B cell (primary cell): Measurements from ENCODE around the gene SLC35A2. TPM values are rescaled to one million over a fixed set of nuclear protein-coding genes. Genes with fewer than 3 reads are reported as not detected.

ENCODE experiments used
- ATAC-seq: fragments of 200-7000 bp; cut with Tn5 transposase; one replicate; pipeline ENCODE4 v1.10.0; 2021; ENCODE audit warnings: low read depth, mild to moderate bottlenecking, moderate number of reproducible peaks, moderate library complexity
- CTCF ChIA-PET: fragments of 350-600 bp; sonication (Branson Sonifier 250); formaldehyde crosslinking; loops from one replicate; lab custom pipeline; 2021; ENCODE audit warnings: antibody characterized with exemption, inconsistent platforms; lab: Charles Lee
- POLR2A ChIA-PET: fragments of 350-600 bp; sonication (Branson Sonifier 250); formaldehyde crosslinking; loops from one replicate; lab custom pipeline; 2021; ENCODE audit warnings: antibody characterized with exemption; lab: Charles Lee
- DNase-seq: peaks from one replicate; pipeline ENCODE4 v3.0.0; 2013
- H2AFZ ChIP-seq: 2 replicates; pipeline ENCODE4 v1.6.1; 2012; ENCODE audit warnings: mild to moderate bottlenecking, low read depth, low read length; ENCODE audit not compliant: insufficient read depth, poor library complexity, severe bottlenecking
- H3K27ac ChIP-seq, 2 donors: 1 replicate in 1 of 2; 2 replicates in 1 of 2; pipeline ENCODE4 v1.5.1; 2012 to 2013; ENCODE audit warnings: low read length in 2 of 2, mild to moderate bottlenecking in 2 of 2, moderate library complexity in 1 of 2
- H3K27me3 ChIP-seq, 4 experiments: fragments of 200-600 bp in 1 of 4; sonication (generic) in 1 of 4; replicated peaks in 1 of 4; 1 replicate in 2 of 4; 2 replicates in 2 of 4; pipeline versions ENCODE4 v1.6.1 to v1.7.0; 2013 to 2016; ENCODE audit warnings: low read length in 3 of 4, mild to moderate bottlenecking in 2 of 4, mixed read lengths in 1 of 4, moderate library complexity in 1 of 4; ENCODE audit not compliant: insufficient read depth in 4 of 4, control insufficient read depth in 3 of 4; ENCODE audit errors: control extremely low read depth in 1 of 4
- H3K36me3 ChIP-seq, 2 experiments: replicated peaks in 1 of 2; 1 replicate in 1 of 2; 2 replicates in 1 of 2; pipeline versions ENCODE4 v1.6.1 to v1.7.1; 2013; ENCODE audit warnings: low read length in 1 of 2; ENCODE audit not compliant: insufficient read depth in 2 of 2, control insufficient read depth in 1 of 2; ENCODE audit errors: control extremely low read depth in 1 of 2, extremely low read depth in 1 of 2
- H3K4me1 ChIP-seq, 2 donors: fragments of 200-600 bp in 1 of 2; sonication (generic) in 1 of 2; 1 replicate in 1 of 2; 2 replicates in 1 of 2; pipeline versions ENCODE4 v1.5.1 to v1.6.1; 2013 to 2017; ENCODE audit warnings: low read length in 2 of 2; ENCODE audit not compliant: control insufficient read depth in 2 of 2, insufficient read depth in 2 of 2
- H3K4me2 ChIP-seq: replicated peaks from 2 replicates; pipeline ENCODE3; 2012; ENCODE audit warnings: mild to moderate bottlenecking, low read depth, low read length; ENCODE audit not compliant: poor library complexity, severe bottlenecking
- H3K4me3 ChIP-seq, 5 experiments: fragments of 200-600 bp in 1 of 5; sonication (generic) in 1 of 5; 1 replicate in 3 of 5; 2 replicates in 2 of 5; pipeline versions ENCODE4 v1.5.1 to v1.7.0; 2011 to 2016; ENCODE audit warnings: low read length in 4 of 5, mild to moderate bottlenecking in 4 of 5, low read depth in 2 of 5, control low read depth in 1 of 5, moderate library complexity in 1 of 5; ENCODE audit not compliant: insufficient read depth in 1 of 5; ENCODE audit errors: control extremely low read depth in 1 of 5, extremely low read depth in 1 of 5
- H3K79me2 ChIP-seq: fragments of 200-600 bp; sonication (generic); one replicate; pipeline ENCODE4 v1.6.0; 2016; ENCODE audit warnings: low read length; ENCODE audit not compliant: control insufficient read depth, insufficient read depth
- H3K9ac ChIP-seq: fragments of 200-600 bp; sonication (generic); 2 replicates; pipeline ENCODE4 v1.6.1; 2017; ENCODE audit warnings: mild to moderate bottlenecking, low read length, moderate library complexity
- H3K9me3 ChIP-seq, 3 donors: one replicate each; pipeline versions ENCODE4 v1.6.1 to v1.7.1; 2013; ENCODE audit warnings: low read length in 2 of 3; ENCODE audit not compliant: control insufficient read depth in 2 of 3, insufficient read depth in 1 of 3; ENCODE audit errors: control extremely low read depth in 1 of 3
- H4K20me1 ChIP-seq: 2 replicates; pipeline ENCODE4 v1.6.0; 2012; ENCODE audit warnings: mild to moderate bottlenecking, low read length; ENCODE audit not compliant: insufficient read depth, control insufficient read depth, poor library complexity, severe bottlenecking
- H3K27ac Mint-ChIP-seq: one replicate; pipeline ENCODE4 v1.8.0; 2021; ENCODE audit warnings: mixed read lengths
- H3K27me3 Mint-ChIP-seq: one replicate; pipeline ENCODE4 v1.8.0; 2021; ENCODE audit warnings: mixed read lengths
- H3K4me1 Mint-ChIP-seq: one replicate; pipeline ENCODE4 v1.8.0; 2021; ENCODE audit warnings: mixed read lengths
- H3K4me3 Mint-ChIP-seq: one replicate; pipeline ENCODE4 v1.8.0; 2021; ENCODE audit warnings: mixed read lengths
- H3K9me3 Mint-ChIP-seq: one replicate; pipeline ENCODE4 v1.8.0; 2022; ENCODE audit warnings: mixed read lengths; ENCODE audit not compliant: insufficient read depth
- CTCF ChIP-seq: fragments of 200-600 bp; IDR thresholded peaks from one replicate; pipeline ENCODE4 v1.8.0; 2022; ENCODE audit warnings: antibody characterized with exemption, mild to moderate bottlenecking
- EZH2 ChIP-seq: IDR thresholded peaks from 2 replicates; pipeline ENCODE4 v1.6.1; 2012; ENCODE audit warnings: borderline replicate concordance, low read depth, mild to moderate bottlenecking, moderate library complexity, low read length; ENCODE audit not compliant: insufficient read depth, poor library complexity, severe bottlenecking
- WGBS: methylation state at CpG from one replicate; pipeline ENCODE4 v1.1.5; 2013; ENCODE audit warnings: missing lambda C conversion rate; ENCODE audit not compliant: insufficient coverage; 5-methylcytosine and 5-hydroxymethylcytosine counted together
- intact Hi-C: fragments of 100-400 bp; cut with micrococcal nuclease; formaldehyde crosslinking; loops from one replicate; pipeline ENCODE4 v1.10.0; 2022
- polyA plus RNA-seq: library from polyadenylated mRNA; depleted of rRNA; stranded (reverse); fragments of >200 nt; gene quantifications from 2 replicates; pipeline ENCODE4 v1.2.3, GENCODE V29; 2012
- total RNA-seq, 2 donors: library from RNA; stranded (reverse); fragments of 120-200 nt in 1 of 2; gene quantifications; 1 replicate in 1 of 2; 2 replicates in 1 of 2; pipeline versions ENCODE4 v1.2.3 to v1.2.4, GENCODE V29; 2013 to 2022

The SLC35A2 gene
- total and polyA plus RNA-seq, 2 donors (not counting 1 experiment from before 2014, with no cell fraction given), result 19.1 to 22.0 TPM

GRCh38 chrX:48899078-48899410 is 12.4 kb downstream of the SLC35A2 start:
- intact Hi-C loops, result loop anchor here (10.0 kb wide), 2 partner anchors 206 to 1064 kb away; partner anchors contain the start of gene ZNF81
- H3K36me3 ChIP-seq, result peaks cover 2 to 24% of the 10 kb centered on the region in 2 experiments
- no peaks in the 10 kb centered on the region for H3K9me3 ChIP-seq
- WGBS, result 85% methylated on average over 3 of the region's 8 CpGs
- peaks cover 8% of the 10 kb centered on the region for H4K20me1 ChIP-seq
- POLR2A ChIA-PET, result interaction anchor here (1.7 kb wide), 1 partner anchor 359 kb away, joined by 6 read pairs; the partner anchor contains the start of gene TBC1D25
- peaks cover 12 to 20% of the 10 kb centered on the region in 2 donors for H3K4me1 ChIP-seq
- H3K27me3 Mint-ChIP-seq, result no peaks in the 10 kb centered on the region
- H2AFZ ChIP-seq, result no peak overlapping the region
- CTCF ChIA-PET, result interaction anchor here (0.8 kb wide), 1 partner anchor 47 kb away, joined by 4 read pairs; no protein-coding TSS in a partner anchor
- DNase-seq, result no peak
- H3K27ac ChIP-seq, result peak overlapping the region; percentile 16 to 94
- H3K9me3 Mint-ChIP-seq, result no peaks in the 10 kb centered on the region
- H3K27ac Mint-ChIP-seq, result no peak overlapping the region
- H3K4me3 Mint-ChIP-seq, result no peak overlapping the region
- peaks cover 31% of the 10 kb centered on the region for H3K79me2 ChIP-seq
- H3K9ac ChIP-seq, result no peak overlapping the region
- no peak for ATAC-seq
- peaks cover 22% of the 10 kb centered on the region for H3K4me1 Mint-ChIP-seq
- H3K4me3 ChIP-seq, result no peak overlapping the region
- TF ChIP-seq EZH2 (no peak), CTCF (no peak)
- H3K27me3 ChIP-seq, result no peaks in the 10 kb centered on the region
- H3K4me2 ChIP-seq, result no peak overlapping the region

- under 1% methylated on average over 39 of the region's 49 CpGs for WGBS
Observed at GRCh38 chrX:48897625-48898306, 13.7 kb downstream of the SLC35A2 start, which contains the start of the genes PQBP1 and TIMM17B. PQBP1 (plus strand) TSS chrX:48897930; CDS start chrX:48898510, 580 bp downstream. TIMM17B (minus strand) TSS chrX:48897768; CDS start chrX:48897749, 19 bp downstream.

More at GRCh38 chrX:48897625-48898306, 13.7 kb downstream of the SLC35A2 start, which contains the start of the genes PQBP1 and TIMM17B:
- Mint-ChIP-seq H3K4me1 (peaks cover 22% of the 10 kb centered on the region), H3K27me3 (no peaks in the 10 kb centered on the region), H3K9me3 (no peaks in the 10 kb centered on the region), H3K4me3 (peak within 1 kb of the TSS; percentile 89), H3K27ac (peak within 1 kb of the TSS; percentile 94)
- Histone ChIP-seq H2AFZ (peak within 1 kb of the TSS; percentile 74), H3K9me3 (no peaks in the 10 kb centered on the region), H3K9ac (peak within 1 kb of the TSS; percentile 93), H3K4me3 (peak within 1 kb of the TSS; percentile 81 to 91 (median 86)), H3K4me2 (peak within 1 kb of the TSS; percentile 80), H3K79me2 (peaks cover 31% of the 10 kb centered on the region), H3K36me3 (peaks cover 2 to 16% of the 10 kb centered on the region in 2 experiments), H4K20me1 (peaks cover 8% of the 10 kb centered on the region), H3K27ac (peak within 1 kb of the TSS; percentile 93 to 94), H3K4me1 (peaks cover 12 to 20% of the 10 kb centered on the region in 2 donors), H3K27me3 (no peaks in the 10 kb centered on the region)
- DNase-seq (peak; percentile 95), ATAC-seq (peak; percentile 88)
- ChIA-PET CTCF (interaction anchor here (0.8 to 1.3 kb wide), 5 partner anchors 18 to 249 kb away, joined by 3 to 9 read pairs (median 5); no protein-coding TSS in a partner anchor), POLR2A (interaction anchor here (0.6 to 1.7 kb wide), 11 partner anchors 9 to 358 kb away, joined by 3 to 15 read pairs (median 4); partner anchors contain the start of genes GRIPAP1, HDAC6, OTUD5 and PIM2)
- TF ChIP-seq EZH2 (no peak), CTCF (no peak)
- intact Hi-C loops, result loop anchor here (1.0 to 10.0 kb wide), 5 partner anchors 14 to 1063 kb away; partner anchors contain the start of genes SLC35A2 and ZNF81
